ENCODE measurements around the gene SUGCT.
"Not testable (repeated sequence)": the region's sequence is repeated elsewhere in the genome, so short reads cannot be mapped to it uniquely, and the experiment has no call there.

DNA sequence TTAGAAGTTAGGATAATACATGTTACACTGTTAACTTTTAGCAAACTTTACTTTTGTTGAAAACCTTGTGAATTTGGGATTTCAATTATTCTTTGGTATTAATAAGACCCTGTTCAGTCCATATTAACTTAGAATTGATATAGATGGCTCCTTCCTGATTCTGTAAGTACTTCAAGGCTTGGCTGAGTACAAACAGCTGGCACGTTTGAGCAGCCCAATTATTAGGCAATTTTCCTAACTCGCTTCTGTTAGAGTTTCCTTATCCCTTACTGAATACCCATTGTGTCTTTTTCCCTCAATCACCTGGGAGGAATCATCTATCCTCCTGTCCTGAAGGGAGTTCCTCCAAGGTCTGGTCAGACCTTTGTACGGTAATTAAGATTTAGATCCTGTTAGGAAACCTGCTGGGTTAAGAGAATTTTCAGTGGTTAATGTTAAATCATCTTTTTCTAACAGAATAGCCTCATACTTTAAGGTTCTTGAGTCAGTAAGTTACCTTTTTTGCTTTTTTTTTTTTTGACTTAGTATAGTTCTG, 10.9 kb downstream of the SUGCT start:
- TF ChIP-seq, protein P1, sequence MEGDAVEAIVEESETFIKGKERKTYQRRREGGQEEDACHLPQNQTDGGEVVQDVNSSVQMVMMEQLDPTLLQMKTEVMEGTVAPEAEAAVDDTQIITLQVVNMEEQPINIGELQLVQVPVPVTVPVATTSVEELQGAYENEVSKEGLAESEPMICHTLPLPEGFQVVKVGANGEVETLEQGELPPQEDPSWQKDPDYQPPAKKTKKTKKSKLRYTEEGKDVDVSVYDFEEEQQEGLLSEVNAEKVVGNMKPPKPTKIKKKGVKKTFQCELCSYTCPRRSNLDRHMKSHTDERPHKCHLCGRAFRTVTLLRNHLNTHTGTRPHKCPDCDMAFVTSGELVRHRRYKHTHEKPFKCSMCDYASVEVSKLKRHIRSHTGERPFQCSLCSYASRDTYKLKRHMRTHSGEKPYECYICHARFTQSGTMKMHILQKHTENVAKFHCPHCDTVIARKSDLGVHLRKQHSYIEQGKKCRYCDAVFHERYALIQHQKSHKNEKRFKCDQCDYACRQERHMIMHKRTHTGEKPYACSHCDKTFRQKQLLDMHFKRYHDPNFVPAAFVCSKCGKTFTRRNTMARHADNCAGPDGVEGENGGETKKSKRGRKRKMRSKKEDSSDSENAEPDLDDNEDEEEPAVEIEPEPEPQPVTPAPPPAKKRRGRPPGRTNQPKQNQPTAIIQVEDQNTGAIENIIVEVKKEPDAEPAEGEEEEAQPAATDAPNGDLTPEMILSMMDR (IDR thresholded peaks at IDR 0.05) = not testable (repeated sequence)
- TF ChIP-seq POLR2A (IDR thresholded peaks at IDR 0.05; ENCODE audit: low read depth) = not testable (repeated sequence)

Data from esophagus muscularis mucosa (tissue), 3 donors.